ENCODE data around the gene SUGCT.
"Not testable (repeated sequence)": the region's sequence is repeated elsewhere in the genome, so short reads cannot be mapped to it uniquely, and the experiment has no call there.

Gene SUGCT

DNA sequence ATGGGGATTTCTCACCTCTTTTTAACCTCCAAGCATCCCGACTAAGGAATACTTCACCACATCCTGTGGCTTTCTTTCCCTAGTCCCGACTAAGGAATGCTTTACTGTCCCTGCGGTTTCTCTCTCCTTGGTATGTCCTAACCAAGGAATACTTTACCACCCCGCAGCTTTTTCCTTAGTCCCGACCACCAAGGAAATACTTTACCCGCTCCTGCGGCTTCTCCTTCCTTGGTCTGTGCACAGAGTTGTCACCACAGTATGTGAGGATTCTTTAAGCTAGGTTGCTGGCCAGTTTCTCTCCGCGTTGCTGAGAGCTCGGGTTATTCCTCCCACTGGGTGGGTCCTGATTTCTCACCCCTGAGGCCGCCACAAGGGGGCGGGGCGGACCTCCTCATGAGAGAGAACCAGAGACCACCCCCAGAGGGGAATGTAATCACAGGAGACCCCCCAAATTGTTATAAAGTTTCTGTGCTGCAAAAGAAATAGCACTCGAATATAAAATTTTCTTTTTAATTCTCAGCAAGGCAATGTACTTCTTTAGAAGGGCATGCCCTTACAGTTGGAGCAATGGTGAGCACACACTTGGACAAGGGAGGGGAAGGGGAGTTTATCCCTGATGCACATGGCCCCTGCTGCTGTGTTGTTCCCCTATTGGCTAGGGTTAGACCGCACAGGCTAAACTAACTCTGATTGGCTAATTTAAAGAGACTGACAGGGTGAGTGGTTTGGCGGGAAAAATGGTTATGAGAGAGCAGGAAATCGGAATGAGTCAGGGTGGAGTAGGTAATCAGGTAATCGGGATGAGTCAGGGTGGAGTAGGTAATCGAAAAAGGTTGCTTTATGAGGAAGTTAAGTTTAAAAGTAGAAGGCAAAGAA, 12.8 kb downstream of the SUGCT start:
- in situ Hi-C loops (cut with HindIII; ENCODE audit: low sequenced_read_pairs): no loop called here
- DNase-seq (ENCODE audit: low read depth): no peak
- H3K4me3 ChIP-seq (ENCODE audit: low read depth, low read length): no peak overlapping the region
- TF ChIP-seq, protein P1, sequence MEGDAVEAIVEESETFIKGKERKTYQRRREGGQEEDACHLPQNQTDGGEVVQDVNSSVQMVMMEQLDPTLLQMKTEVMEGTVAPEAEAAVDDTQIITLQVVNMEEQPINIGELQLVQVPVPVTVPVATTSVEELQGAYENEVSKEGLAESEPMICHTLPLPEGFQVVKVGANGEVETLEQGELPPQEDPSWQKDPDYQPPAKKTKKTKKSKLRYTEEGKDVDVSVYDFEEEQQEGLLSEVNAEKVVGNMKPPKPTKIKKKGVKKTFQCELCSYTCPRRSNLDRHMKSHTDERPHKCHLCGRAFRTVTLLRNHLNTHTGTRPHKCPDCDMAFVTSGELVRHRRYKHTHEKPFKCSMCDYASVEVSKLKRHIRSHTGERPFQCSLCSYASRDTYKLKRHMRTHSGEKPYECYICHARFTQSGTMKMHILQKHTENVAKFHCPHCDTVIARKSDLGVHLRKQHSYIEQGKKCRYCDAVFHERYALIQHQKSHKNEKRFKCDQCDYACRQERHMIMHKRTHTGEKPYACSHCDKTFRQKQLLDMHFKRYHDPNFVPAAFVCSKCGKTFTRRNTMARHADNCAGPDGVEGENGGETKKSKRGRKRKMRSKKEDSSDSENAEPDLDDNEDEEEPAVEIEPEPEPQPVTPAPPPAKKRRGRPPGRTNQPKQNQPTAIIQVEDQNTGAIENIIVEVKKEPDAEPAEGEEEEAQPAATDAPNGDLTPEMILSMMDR (IDR thresholded peaks at IDR 0.05; ENCODE audit: low read depth, low read length, missing control alignments): no peak

DNA sequence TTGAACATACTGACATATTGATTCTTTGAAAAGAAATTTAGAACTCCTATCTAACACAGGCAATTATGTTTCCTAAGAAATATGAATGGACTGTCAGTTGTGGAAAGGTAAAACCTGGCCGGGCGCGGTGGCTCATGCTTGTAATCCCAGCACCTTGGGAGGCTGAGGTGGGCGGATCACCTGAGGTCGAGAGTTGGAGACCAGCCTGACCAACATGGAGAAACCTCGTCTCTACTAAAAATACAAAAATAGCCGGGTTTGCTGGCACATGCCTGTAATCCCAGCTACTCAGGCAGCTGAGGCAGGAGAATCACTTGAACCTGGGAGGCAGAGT, 13.4 kb downstream of the SUGCT start:
- DNase-seq (ENCODE audit: low read depth); in situ Hi-C loops (cut with HindIII; ENCODE audit: low sequenced_read_pairs); H3K4me3 ChIP-seq (ENCODE audit: low read depth, low read length): not testable (repeated sequence)

DNA sequence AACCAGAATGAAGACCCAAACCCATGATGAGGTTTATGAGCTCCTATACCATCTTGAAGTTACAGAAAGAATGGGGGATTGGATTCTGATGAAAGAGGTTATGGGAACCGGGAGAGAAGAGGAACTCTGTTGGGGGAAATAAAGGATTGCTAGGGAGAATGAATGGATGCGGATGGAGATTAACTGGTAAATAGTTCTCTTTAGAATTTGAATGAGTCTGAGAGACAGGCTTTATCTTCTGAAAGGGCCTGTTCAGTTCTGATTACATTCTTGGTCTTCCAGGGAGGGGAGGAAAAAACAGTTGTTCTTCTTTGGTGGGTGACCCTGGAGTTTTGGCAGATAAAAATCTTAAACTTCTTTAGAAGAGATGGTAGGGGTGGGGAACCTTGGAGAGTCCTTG, 13.9 kb downstream of the SUGCT start:
- TF ChIP-seq, protein P1 (IDR thresholded peaks at IDR 0.05; ENCODE audit: low read depth, low read length, missing control alignments): no peak
- DNase-seq (ENCODE audit: low read depth): no peak
- H3K4me3 ChIP-seq (ENCODE audit: low read depth, low read length): no peak overlapping the region
- in situ Hi-C loops (cut with HindIII; ENCODE audit: low sequenced_read_pairs): no loop called here

DNA sequence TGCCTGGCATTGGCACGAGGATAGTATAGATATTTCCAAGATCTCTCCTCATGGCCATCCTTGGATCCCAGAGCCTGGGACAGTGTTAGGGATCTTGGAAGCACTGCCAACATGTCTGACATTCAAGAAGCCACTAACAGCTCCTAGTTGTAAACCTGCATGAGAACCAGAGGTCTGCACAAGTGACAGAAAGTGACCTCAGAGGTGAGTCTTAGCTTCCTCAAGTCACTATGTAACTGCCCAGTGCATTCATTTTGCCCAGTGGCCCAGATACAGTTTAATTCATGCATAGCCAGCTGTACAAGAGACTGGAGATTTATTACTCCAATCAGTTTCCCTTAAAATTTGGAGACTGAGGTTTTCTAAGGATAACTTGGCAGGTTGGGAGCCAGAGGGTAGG, 16.7 kb downstream of the SUGCT start:
- no peak for DNase-seq (ENCODE audit: low read depth)
- TF ChIP-seq, protein P1 (IDR thresholded peaks at IDR 0.05; ENCODE audit: low read depth, low read length, missing control alignments): no peak
- no peak overlapping the region for H3K4me3 ChIP-seq (ENCODE audit: low read depth, low read length)
- in situ Hi-C loops (cut with HindIII; ENCODE audit: low sequenced_read_pairs): no loop called here

DNA sequence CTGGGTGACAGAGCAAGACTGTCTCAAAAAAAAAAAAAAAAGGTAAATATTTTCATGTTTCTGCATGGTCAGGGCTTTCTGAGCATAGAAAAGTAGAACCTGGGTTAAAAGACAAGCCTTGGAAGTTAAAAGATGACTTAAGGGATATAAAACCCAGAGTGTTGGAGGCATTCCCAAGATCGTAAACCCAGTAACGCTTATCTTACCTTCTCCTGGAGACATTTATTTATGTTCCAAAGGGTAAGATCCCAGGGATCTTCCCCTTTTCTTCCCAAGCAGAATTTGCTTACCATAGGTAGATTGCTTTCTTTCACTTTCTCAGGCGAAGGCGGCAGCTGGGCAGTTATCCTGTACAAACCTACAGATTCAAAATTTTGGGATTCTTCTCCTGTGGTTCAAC, 22.2 kb downstream of the SUGCT start:
- no peak for DNase-seq (ENCODE audit: low read depth)
- H3K4me3 ChIP-seq (ENCODE audit: low read depth, low read length): no peak overlapping the region
- in situ Hi-C loops (cut with HindIII; ENCODE audit: low sequenced_read_pairs): no loop called here
- TF ChIP-seq, protein P1 (IDR thresholded peaks at IDR 0.05; ENCODE audit: low read depth, low read length, missing control alignments): no peak

DNA sequence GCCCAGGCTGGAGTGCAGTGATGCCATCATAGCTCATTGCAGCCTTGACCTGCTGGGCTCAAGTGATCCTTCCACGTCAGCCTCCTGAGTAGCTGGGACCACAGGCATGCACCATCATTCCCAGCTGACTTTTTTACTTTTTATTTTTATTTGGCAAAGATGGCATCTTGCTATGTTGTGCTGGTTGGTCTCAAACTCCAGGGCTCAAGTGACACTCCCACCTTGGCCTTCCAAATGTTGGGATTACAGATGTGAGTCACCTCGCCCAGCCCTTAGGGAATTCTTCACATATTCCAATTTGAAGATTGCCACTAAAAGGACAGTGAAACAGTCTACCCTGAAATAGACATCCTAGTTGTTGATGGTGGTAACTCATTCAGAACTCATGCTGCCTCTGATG, 27.7 kb downstream of the SUGCT start:
- no peak overlapping the region for H3K4me3 ChIP-seq (ENCODE audit: low read depth, low read length)
- TF ChIP-seq, protein P1 (IDR thresholded peaks at IDR 0.05; ENCODE audit: low read depth, low read length, missing control alignments): no peak
- DNase-seq (ENCODE audit: low read depth): no peak
- in situ Hi-C loops (cut with HindIII; ENCODE audit: low sequenced_read_pairs): no loop called here

DNA sequence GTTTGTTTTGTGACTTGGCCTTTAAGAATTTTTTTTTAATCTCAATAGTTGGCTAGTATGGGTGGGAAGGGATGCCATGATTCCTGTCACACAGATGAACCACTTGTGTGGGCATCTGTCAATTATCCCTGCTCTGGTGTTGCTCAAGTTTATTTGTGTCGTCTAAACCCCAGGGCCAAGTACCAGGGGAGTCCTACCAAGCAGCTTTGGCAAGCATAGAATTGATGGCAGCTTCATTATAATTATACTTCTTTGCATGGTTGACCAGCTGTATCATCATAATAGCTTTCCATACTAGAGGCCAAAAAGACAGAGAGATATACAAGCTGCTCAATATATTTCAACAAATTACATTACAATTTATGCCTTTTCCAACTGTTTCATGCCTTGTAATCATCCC, 30.4 kb downstream of the SUGCT start:
- DNase-seq (ENCODE audit: low read depth): no peak
- TF ChIP-seq, protein P1 (IDR thresholded peaks at IDR 0.05; ENCODE audit: low read depth, low read length, missing control alignments): no peak
- in situ Hi-C loops (cut with HindIII; ENCODE audit: low sequenced_read_pairs): no loop called here
- no peak overlapping the region for H3K4me3 ChIP-seq (ENCODE audit: low read depth, low read length)

Measured in astrocyte of the cerebellum (primary cell).